HEK293 (cell line): ENCODE data around the gene RNF123.
A peak's percentile ranks its signal among the peaks of the same experiment; 100 is the strongest.

ENCODE experiments used
- PRDM10 ChIP-seq: fragments of 450-650 bp; formaldehyde crosslinking; IDR thresholded peaks from 2 replicates; pipeline ENCODE4 v1.5.1; 2016; ENCODE audit warnings: missing biosample characterization, missing genetic modification characterization
- RBAK ChIP-seq: fragments of 450-650 bp; formaldehyde crosslinking; IDR thresholded peaks from 2 replicates; pipeline ENCODE4 v1.5.1; 2016; ENCODE audit warnings: missing biosample characterization, missing genetic modification characterization
- SETDB1 ChIP-seq: IDR thresholded peaks from one replicate; pipeline ENCODE4 v1.6.1; 2017; ENCODE audit warnings: mild to moderate bottlenecking, low read length, moderate library complexity, mixed read lengths; ENCODE audit not compliant: insufficient read length
- ZBTB10 ChIP-seq: fragments of 450-650 bp; formaldehyde crosslinking; IDR thresholded peaks from 2 replicates; pipeline ENCODE4 v1.5.1; 2016; ENCODE audit warnings: missing biosample characterization, missing genetic modification characterization
- ZNF121 ChIP-seq: fragments of 450-650 bp; formaldehyde crosslinking; IDR thresholded peaks from 2 replicates; pipeline ENCODE4 v1.5.1; 2016; ENCODE audit warnings: missing biosample characterization, missing genetic modification characterization
- ZNF140 ChIP-seq: fragments of 450-650 bp; formaldehyde crosslinking; IDR thresholded peaks from 2 replicates; pipeline ENCODE4 v1.5.1; 2016; ENCODE audit warnings: missing biosample characterization, missing genetic modification characterization
- ZNF148 ChIP-seq: fragments of 450-650 bp; formaldehyde crosslinking; IDR thresholded peaks from 2 replicates; pipeline ENCODE4 v1.5.0; 2017; ENCODE audit warnings: missing biosample characterization, missing genetic modification characterization, borderline replicate concordance
- ZNF155 ChIP-seq: fragments of 450-650 bp; formaldehyde crosslinking; IDR thresholded peaks from 2 replicates; pipeline ENCODE4 v1.5.1; 2016; ENCODE audit warnings: missing biosample characterization, missing genetic modification characterization
- ZNF18 ChIP-seq: fragments of 450-650 bp; formaldehyde crosslinking; IDR thresholded peaks from 2 replicates; pipeline ENCODE4 v1.5.1; 2016; ENCODE audit warnings: missing biosample characterization, missing genetic modification characterization
- ZNF184 ChIP-seq: fragments of 450-650 bp; IDR thresholded peaks from 2 replicates; pipeline ENCODE4 v1.5.1; 2018; ENCODE audit warnings: missing biosample characterization, mild to moderate bottlenecking, missing genetic modification characterization
- ZNF202 ChIP-seq: fragments of 450-650 bp; formaldehyde crosslinking; IDR thresholded peaks from 2 replicates; pipeline ENCODE4 v1.5.1; 2016; ENCODE audit warnings: missing biosample characterization, missing genetic modification characterization, borderline replicate concordance
- ZNF248 ChIP-seq: fragments of 450-650 bp; formaldehyde crosslinking; IDR thresholded peaks from 2 replicates; pipeline ENCODE4 v1.5.1; 2017; ENCODE audit warnings: missing biosample characterization, missing genetic modification characterization
- ZNF280D ChIP-seq: fragments of 450-650 bp; formaldehyde crosslinking; IDR thresholded peaks from 2 replicates; pipeline ENCODE4 v1.5.1; 2016; ENCODE audit warnings: missing biosample characterization, missing genetic modification characterization
- ZNF514 ChIP-seq: fragments of 450-650 bp; formaldehyde crosslinking; IDR thresholded peaks from 2 replicates; pipeline ENCODE4 v1.5.1; 2016; ENCODE audit warnings: missing biosample characterization, missing genetic modification characterization
- ZNF610 ChIP-seq: fragments of 450-650 bp; formaldehyde crosslinking; IDR thresholded peaks from 2 replicates; pipeline ENCODE4 v1.5.1; 2016; ENCODE audit warnings: missing biosample characterization, missing genetic modification characterization, borderline replicate concordance
- ZNF623 ChIP-seq: fragments of 450-650 bp; formaldehyde crosslinking; IDR thresholded peaks from 2 replicates; pipeline ENCODE4 v1.5.1; 2016; ENCODE audit warnings: missing biosample characterization, missing genetic modification characterization
- ZNF658 ChIP-seq: fragments of 450-650 bp; formaldehyde crosslinking; IDR thresholded peaks from 2 replicates; pipeline ENCODE4; 2016; ENCODE audit warnings: missing biosample characterization, missing genetic modification characterization
- ZNF792 ChIP-seq: fragments of 450-650 bp; formaldehyde crosslinking; IDR thresholded peaks from 2 replicates; pipeline ENCODE4 v1.5.1; 2016; ENCODE audit warnings: missing biosample characterization, missing genetic modification characterization
- TF ChIP-seq, protein P1 (sequence below): fragments of 450-650 bp; IDR thresholded peaks from 2 replicates; pipeline ENCODE4 v1.5.1; 2018; ENCODE audit warnings: missing biosample characterization, mild to moderate bottlenecking, missing genetic modification characterization

The RNF123 gene

GRCh38 chr3:49673715-49674496 is 15.5 kb upstream of the RNF123 start, which contains the start of gene APEH (continued):
- TF ChIP-seq ZNF623 (tag by site-specific recombination), result no peak
- no peak for TF ChIP-seq RBAK (tag by site-specific recombination)
- TF ChIP-seq ZNF514 (tag by site-specific recombination), result no peak
- TF ChIP-seq SETDB1, result peak; percentile 31
- no peak for TF ChIP-seq ZNF248 (tag by site-specific recombination)
- TF ChIP-seq ZNF280D (tag by site-specific recombination), result no peak
- peak; percentile 98 for TF ChIP-seq ZBTB10 (tag by site-specific recombination)
- TF ChIP-seq ZNF792, result no peak
- TF ChIP-seq ZNF148 (tag by site-specific recombination), result no peak
- TF ChIP-seq ZNF140 (tag by site-specific recombination), result no peak
- no peak for TF ChIP-seq ZNF121 (tag by site-specific recombination)
- peak; percentile 89 for TF ChIP-seq PRDM10 (tag by site-specific recombination)
- no peak for TF ChIP-seq ZNF658
- TF ChIP-seq ZNF155 (tag by site-specific recombination), result no peak
- 0 out of 2 replicates have a peak, but pooled peaks have one; percentile 73 for TF ChIP-seq ZNF610 (tag by site-specific recombination)
- peak; percentile 41; the same call in 1 of the 2 replicates for TF ChIP-seq ZNF18 (tag by site-specific recombination)
- no peak for TF ChIP-seq ZNF202 (tag by site-specific recombination)
- TF ChIP-seq, protein P1, sequence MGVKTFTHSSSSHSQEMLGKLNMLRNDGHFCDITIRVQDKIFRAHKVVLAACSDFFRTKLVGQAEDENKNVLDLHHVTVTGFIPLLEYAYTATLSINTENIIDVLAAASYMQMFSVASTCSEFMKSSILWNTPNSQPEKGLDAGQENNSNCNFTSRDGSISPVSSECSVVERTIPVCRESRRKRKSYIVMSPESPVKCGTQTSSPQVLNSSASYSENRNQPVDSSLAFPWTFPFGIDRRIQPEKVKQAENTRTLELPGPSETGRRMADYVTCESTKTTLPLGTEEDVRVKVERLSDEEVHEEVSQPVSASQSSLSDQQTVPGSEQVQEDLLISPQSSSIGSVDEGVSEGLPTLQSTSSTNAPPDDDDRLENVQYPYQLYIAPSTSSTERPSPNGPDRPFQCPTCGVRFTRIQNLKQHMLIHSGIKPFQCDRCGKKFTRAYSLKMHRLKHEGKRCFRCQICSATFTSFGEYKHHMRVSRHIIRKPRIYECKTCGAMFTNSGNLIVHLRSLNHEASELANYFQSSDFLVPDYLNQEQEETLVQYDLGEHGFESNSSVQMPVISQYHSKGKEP (tag by site-specific recombination), result no peak
- TF ChIP-seq ZNF184 (tag by site-specific recombination), result no peak
